Measurements from ENCODE around the gene CLEC9A.
"Not testable (repeated sequence)": the region's sequence is repeated elsewhere in the genome, so short reads cannot be mapped to it uniquely, and the experiment has no call there.

CLEC9A gene

DNA sequence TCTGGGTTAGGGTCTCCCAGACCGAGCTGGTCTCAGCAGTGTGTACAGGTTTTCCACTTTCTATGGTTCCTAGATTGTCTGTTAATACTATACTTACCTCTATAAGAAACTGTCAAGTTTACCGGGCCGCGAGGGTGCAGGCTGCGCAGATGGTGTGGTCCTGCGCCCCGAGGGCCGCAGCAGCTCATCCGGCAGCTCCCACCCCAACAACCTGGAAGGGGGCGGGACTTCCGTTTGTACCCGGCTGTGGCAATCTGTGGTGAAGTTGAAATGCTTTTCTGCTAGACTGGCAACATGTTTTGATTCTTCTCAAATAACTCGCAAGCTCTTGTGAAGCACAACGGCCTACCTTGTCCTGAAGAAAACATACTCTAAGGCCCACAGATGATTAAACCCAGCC, at the start of gene CLEC9A:
CLEC9A (plus strand) TSS at position 237 of the 400 bp plus-strand sequence. CDS start 22,006 bp downstream, outside the sequence.
- DNase-seq: no peak

DNA sequence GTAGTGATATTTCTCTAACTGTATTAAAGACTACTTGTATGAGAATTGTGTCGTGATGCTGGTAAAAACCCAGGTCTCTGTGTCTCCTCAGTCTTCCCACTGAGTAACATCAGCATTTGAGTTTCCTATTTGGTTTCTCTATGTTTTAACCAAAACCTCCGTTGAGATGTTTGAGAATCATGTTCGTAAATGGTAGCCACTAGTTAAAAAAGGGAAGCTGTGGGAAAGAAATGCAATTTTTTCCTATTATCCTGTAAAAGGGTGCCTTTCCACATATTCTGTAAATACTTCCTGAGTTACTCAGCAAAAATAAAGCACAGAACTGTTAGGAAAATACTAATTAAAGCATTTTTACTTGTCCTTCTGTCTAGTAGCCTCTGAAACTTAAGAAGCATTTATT, 38.6 kb upstream of the CLEC9A start:
- DNase-seq: no peak

DNA sequence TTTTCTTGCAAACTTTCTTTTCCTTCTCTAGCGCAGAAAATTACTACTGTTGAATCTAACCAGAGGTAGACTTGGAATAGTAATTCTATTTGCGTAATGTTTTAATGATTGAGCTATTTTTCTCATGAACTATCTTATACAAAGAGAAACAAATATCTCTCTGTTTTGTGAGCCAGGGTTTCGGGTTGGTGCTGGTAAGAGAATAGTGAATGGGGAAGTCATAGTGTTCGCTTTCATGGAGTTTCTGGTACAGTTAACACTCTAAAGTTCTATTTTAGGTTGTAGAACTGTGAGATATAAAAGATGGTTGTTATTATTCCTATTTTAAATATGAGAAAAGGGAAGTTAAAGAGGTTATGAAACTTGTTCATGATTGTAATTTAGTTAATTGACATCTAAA, 38.2 kb upstream of the CLEC9A start:
- DNase-seq: no peak

DNA sequence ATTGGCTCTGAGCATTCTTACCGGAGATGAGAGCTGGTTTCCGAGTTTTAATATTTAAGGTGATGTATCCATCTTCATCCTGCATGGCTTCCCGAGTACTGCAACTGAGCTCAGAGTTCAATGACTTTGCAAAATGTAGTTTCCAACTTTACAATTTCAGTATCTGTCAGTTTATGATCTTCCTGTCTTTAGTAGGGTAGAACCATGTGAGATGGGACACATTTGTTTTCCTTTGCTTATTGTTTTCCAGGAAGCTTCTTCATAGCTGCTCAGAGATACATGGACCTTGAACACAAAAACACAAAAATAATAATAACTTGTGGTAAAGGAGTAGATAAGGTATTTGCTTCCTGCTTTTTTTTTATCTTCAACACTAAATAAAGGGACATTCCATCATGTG, 31.5 kb upstream of the CLEC9A start, which contains the start of gene CLEC1B:
CLEC1B (minus strand) TSS at position 106 of the 400 bp plus-strand sequence; CDS start at position 85, 21 bp downstream.
- no peak for DNase-seq

DNA sequence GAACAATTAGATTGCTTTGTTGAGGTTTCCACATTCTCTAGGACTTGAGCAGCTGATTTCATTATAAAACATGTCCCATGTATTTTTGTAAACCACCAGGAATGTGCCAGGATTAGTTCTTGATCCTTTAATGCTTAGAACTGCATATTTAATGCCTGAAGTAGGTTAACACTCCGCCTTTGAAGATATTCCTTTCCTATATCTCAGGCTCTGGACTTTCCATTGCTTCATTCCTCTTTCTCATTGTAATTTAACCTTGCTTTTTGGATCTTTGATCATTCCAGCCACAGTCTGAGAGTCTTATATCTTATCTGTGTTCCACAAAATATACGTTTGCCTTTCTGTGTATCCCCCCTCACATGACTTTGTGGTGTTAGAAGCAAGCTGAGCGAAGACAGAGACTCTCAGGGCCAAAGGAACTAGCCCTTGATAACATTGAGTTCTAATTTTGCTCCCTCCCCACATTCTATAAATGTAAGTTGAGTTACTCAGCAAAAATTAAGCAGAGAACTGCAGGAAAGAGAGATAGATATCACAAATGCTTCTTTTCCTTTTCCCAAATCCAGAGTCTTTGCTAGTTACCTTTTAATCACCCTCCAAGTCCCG, 29.2 kb upstream of the CLEC9A start:
- DNase-seq: no peak

DNA sequence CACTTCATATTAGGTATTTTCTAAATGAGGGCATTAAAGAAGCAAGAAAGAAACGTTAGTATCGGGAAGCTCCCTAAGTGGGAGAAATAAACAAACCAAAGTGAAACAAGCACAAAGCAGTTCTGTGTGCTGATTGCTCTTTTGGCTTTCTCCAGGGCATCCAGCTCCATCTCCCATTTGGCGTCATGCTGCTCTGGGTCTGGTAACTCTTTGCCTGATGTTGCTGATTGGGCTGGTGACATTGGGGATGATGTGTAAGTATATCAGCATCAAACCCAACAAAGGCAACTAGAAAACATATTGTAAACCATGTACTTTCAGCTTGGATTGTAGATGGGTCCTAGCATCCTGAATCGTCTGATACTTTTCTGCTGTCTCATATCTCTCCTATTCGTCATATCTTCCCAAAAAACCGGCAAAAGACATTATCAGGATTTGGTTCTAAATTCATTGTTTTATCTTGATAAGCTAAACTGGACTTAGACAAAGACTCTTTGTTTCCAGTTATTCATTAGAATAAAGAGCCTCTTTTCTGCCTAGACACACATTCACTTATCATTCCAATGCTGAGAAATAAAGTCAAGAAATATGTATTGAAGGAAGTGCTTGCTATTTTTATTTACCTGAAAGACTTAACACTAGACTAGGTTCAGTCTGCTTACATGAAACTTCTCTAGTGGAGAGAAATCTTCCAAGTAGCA, 17.7 kb upstream of the CLEC9A start:
- no peak for DNase-seq

DNA sequence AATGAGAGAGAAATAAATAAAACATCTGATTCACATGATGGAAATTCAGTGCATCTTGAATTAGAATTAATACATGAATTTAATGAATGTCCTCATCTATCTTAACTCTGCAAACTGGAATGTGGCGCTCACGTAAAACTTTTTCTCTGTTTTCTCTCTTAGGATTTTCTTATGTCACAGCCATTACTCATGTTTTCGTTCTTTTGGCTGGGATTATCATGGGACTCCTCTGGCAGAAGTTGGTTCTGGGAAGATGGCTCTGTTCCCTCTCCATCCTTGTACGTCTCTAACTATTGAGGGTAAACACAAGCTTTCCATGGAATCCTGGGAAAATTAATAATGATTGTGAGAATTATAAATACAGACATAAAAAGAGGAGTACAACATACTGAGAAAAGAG, 15.0 kb upstream of the CLEC9A start:
- no peak for DNase-seq

DNA sequence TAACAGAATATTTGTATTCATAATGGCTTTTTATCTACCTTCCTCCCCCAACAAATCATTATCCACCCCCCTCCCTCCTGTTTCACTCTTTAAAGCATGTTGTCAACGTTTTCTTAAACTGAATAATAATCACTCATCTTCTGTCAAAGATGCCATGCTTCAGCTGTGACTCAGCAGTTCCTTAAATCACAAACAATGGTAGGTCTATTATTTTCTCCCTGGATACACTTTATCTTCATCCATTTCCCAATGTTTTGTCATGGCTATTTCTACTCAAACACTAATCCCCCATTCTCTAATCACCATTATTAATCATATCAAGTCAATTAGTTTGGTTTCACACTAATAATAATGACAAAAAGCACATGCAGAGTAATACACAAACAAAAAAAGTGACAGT, 13.6 kb upstream of the CLEC9A start:
- DNase-seq: no peak

DNA sequence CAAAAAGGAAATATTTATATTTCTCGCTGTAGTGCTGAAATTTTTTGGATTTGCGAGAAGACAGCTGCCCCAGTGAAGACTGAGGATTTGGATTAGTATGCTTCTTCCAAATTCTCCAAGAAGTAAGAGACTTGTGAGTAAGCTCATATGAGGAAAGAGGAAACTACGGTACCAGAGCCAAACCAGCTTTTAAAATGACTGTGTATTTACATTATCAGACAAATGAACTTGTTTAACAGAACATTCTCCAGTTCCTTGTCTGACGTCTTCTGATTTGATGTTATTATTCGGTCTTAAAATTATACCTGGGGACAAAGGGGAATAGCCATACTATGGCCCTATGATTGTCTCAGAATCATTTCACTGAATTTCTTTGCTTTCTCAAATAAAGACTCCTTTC, 12.1 kb upstream of the CLEC9A start:
- DNase-seq: no peak

DNA sequence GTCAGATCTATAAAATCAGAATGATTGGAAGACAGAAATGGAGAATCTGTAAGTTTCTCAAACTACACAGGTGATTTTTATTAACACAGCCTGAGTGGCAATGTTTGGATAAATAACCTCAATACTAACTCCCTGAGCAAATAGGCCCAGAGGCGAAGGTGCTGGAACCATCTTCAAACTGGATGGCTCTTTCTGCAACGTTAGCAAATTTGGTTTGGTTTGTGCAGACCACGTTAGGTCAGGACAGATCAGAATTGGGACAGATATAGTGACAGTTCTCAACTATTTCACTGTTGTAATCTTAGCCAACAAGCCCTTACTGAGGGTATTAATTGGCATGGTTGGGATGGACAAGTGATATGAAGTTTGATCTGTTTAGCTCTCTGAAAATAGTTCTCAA, 9.1 kb upstream of the CLEC9A start:
- DNase-seq: no peak

DNA sequence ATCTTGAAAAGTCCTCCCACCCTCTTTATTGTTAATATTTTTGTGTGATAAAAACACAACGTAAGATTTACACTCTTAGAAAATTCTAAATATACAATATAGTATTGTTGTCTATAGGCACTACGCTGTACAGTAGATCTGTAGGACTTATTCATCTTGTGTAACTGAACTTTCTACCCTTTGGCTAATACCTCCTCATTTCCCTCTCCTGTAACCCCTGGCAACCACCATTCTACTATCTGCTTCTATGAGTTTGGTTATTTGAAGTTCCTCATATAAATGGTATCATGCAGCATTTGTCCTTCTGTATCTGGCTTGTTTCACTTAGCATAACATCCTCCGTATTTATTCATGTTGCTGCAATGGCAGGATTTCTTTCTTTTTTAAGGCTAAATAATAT, 5.2 kb upstream of the CLEC9A start:
- DNase-seq: no peak

DNA sequence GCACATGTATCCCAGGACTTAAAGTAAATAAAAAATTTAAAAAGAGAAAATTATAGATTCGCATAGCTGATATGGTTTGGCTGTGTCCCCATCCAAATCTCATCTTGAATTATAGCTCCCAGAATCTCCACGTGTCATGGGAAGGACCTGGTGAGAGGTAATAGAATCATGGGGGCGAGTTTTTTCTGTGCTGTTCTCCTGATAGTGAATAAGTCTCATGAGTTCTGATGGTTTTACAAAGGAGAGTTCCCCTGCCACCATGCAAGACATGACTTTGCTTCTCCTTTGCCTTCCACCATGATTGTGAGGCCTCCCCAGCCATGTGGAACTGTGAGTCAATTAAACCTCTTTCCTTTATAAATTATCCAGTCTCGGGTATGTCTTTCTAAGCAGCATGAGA, 3.8 kb upstream of the CLEC9A start:
- DNase-seq: not testable (repeated sequence)

DNA sequence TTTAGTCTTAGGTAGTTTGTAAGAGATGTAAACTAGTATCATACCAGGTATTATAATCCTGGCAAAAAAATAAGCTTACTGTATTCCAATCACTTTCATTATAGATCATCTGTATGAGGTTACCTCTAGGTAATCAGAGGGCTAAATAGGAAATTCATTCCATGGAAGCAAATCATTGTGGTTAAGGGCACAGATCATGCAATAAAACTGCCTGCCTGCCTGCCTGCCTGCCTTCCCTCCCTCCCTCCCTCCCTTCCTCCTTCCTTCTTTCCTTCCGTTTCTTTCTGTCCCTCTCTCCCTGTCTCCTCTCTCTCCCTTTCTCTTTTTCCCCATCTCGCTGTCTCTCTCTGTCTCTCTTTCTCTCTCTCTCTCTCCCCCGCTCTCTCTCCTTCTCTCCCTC, 3.2 kb upstream of the CLEC9A start:
- DNase-seq: no peak

DNA sequence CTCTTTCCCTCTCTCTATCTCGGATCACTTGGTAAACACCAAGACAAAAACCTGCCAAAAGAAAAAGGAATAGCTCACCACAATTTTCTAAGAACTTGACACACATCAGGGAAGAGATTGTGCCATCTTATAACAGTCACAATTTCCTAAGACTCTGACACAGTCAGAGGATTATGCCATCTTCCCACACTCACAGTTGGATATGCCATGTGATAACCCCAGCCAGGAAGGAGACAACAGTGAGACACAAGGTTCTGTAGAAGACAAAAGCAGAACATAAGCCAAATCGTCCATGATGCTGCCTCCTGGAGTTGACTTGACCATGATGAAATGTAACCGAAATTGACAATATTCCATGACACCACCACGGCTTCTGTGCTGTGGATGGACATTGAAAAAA, 2.8 kb upstream of the CLEC9A start:
- DNase-seq: no peak

DNA sequence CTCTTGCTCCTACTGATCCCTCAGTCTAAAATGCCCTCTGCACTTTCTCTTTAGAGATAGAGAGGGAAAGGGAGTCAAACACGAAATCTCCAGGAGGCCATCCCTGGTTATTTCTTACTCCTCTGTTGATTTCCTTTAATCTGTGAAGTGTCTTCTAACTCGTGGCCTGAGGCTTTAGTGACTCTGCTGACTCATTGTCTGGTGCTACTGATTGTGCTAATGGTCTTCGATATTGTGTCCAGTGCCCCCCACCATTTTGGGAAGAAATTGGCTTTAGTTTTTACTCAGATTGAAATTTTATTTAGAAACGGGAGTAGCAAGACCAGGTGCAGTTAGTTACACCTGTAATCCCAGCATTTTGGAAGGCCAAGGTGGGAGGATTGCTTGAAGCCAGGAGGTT, 839 bp downstream of the CLEC9A start:
- no peak for DNase-seq

DNA sequence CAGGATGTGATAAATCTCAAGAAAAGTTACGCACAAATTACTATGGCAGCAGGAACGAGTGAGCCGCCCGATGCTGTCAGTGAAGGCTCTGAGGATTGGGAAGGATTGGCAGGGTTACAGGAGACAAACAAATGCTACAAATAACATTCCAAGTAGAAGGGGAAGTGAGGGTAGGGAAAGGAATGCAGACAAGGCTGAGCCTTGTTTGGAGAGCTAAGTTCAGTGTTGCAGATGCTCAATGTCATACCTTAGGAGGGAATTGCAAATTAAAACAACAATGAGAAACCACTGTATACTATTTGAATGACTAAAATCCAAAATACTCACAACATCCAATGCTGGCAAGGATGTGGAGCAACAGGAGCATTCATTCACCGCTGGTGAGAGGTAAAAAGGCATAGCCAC, 1.3 kb downstream of the CLEC9A start:
- DNase-seq: no peak

DNA sequence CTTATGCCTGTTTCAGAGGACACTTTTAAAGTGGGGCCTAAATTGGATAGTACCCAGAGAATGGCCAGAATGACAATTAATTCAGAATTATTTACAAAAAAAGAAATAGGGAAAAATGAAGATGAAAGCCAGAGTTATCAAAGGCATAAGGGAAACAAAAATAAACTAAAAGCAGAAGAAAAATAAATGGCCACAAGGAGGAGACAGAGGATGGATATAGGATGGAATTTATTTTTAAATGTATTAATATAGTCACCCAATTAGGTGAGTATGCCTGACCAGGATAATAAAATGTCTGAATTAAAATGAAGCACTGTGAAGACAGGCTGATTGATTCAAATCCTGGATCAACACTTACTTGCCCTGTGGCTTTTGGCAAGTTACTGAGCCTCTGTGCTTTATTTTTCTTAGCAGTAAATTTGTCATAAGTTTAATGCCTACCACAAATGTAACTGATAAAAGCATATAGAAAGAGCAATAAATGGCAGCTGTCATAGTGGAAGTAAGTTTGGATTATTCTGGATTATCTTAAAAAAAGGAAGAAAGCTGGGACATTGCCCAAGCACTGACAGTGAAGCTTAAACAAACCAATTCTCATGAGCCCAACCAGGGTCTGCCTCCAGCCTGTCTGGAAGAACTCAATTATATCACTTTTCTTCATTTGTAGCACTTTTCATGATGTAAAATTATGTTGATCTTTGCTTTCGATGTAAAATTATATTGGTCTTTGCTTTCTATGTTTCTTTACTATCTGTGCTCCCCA, 3.5 kb downstream of the CLEC9A start:
- DNase-seq: no peak

DNA sequence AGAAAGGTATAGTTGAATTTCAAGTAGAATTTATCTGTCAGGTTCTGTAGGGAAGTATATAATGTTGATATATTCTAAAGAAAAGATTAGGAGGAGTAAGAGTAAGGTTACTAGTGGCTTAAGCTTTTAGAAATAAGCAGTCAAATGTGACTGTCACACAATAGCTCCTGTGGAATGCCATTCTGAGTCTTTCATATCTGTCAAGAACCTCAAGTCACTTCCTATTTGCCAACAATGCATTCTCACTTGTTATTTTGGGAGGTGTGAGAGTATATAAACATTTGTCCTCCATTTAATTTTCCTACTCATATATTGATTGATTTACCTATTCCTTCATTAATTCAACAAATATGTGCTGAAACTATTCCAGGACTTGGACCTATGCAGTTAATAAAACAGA, 11.7 kb downstream of the CLEC9A start:
- no peak for DNase-seq

DNA sequence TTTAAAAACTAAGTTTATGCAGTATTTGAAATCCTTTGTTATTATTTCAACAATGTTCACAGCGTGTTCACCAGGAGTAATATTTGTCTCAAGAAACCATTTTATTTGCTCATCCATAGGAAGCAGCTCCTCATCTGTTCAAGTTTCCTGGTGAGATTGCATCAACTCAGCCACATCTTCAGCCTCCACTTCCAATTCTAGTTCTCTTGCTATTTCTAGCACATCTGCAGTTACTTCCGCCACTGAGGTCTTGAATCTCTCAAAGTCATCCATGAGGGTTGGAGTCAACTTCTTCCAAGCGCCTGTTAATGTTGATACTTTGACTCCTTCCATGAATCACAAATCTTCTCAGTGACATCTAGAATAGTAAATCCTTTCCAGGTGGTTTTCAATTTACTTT, 18.0 kb downstream of the CLEC9A start:
- DNase-seq: no peak

DNA sequence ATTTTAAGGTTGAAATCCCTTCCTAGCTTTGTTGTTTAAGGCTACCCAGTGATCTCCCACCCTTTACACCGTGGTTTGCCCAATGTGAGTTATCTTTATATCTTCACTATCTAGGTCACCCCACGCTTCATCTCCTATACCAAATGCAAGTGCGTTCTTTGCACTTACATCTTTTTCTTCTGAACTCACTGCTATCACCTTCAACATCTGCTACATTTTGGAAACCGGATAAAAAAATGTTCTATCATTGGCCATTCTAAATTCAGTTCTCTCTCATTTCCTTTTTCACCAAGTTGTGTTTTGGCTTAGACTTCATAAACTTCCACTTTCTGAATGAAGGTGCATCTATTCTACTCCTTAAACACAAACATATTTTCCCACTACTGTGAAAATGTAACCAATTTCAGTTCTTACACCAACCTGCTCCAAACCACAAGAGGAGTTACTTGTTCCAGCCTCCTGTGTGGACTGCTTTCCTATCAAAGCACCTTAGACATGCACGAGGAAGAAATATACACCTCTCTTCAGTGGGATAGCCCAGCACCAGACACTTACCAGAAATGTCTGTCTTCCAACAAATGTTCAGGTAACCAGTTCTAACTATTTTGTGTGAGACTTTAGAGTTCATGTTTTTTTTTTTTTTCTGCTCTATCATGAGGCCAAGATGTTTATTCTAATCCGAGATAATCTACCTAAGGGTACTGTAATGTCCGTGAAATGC, 21.9 kb downstream of the CLEC9A start:
- no peak for DNase-seq

DNA sequence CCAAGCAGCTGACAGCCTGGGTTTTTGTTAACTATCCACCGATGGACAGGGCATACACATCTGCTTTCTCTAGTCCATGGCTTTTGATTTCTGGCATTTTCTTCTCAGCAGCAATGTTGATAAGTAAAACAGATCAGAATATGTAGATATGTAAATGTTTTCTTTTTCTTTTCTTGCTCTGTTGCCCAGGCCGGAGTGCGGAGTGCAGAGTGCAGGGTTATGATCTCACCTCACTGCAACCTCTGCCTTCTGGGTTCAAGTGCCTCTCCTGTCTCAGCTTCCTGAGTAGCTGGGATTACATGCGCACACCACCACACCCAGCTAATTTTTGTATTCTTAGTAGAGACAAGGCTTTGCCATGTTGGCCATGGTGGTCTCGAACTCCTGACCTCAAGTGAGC, 27.9 kb downstream of the CLEC9A start:
- no peak for DNase-seq

DNA sequence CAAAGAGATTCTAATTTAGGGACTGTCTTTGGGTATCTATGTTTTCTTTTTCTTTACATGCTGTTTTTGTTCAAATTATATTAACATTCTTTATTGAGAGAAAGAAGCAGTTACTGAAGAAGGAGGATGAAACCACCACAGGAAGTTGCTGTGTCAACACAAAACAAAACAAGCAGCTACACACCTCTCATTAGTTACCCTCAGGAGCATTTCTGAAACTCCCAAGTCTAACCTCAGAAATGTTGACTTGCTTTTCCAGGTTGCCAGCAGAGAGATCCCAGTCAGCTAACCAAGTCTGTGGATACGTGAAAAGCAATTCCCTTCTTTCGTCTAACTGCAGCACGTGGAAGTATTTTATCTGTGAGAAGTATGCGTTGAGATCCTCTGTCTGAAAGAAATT, 34.8 kb downstream of the CLEC9A start:
- DNase-seq: no peak

DNA sequence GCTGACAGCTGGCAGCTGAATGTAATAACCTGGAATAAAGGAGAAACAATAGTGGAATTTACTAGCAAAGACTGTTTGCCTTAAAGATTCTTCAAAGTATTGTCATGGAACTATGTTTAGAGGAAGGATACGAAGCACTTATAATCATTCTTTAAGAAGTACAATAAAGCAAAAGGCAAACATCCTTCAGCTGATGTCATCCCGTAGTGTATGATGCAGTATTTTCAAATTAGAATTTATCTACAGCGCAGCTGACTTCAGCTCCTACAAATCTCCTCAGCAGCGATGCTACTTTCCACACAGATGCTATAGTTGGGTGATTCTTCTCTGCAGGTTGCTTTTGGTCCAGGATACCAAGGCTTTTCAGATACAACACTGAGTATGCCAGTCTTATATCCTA, 36.8 kb downstream of the CLEC9A start:
- no peak for DNase-seq

DNA sequence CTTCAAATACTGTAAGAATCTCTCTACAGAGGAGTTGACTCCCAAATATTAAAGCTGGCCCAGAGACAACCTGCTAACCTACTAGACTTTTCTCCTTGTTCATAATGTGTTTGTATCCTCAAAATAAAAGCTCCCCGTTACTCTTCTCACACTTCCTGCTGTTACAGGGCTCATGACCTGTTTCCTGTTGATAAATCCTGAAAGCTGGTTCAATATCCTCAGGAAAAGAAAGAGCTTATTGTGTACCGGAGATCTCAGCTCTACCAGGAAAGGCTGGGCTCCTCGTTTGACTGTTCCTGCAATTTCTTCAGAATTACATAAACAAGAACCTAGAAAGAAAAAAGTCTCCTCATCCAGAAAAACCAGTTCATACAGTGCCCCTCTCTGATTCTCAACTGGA, 37.5 kb downstream of the CLEC9A start:
- no peak for DNase-seq
